RWPE2 (cell line): ENCODE measurements around the gene NKAPD1.
A peak's percentile ranks its signal among the peaks of the same experiment; 100 is the strongest.
"Not testable (repeated sequence)": the region's sequence is repeated elsewhere in the genome, so short reads cannot be mapped to it uniquely, and the experiment has no call there.

Source experiments
- ATAC-seq: fragments of 200-7000 bp; cut with Tn5 transposase; 3 replicates; pipeline ENCODE4 v1.9.1; 2021; ENCODE audit warnings: low read depth
- DNase-seq: peaks from one replicate; pipeline ENCODE4 v3.0.0-alpha.2; 2020; ENCODE audit warnings: low spot score
- H3K27ac ChIP-seq: fragments of 450-650 bp; 2 replicates; pipeline ENCODE4 v1.5.1; 2017; ENCODE audit warnings: mild to moderate bottlenecking; ENCODE audit not compliant: poor library complexity, severe bottlenecking
- H3K27me3 ChIP-seq: fragments of 250-450 bp; sonication (Bioruptor Pico); 2 replicates; pipeline ENCODE4 v1.5.1; 2021; ENCODE audit warnings: mild to moderate bottlenecking, moderate library complexity; ENCODE audit not compliant: insufficient read depth, poor library complexity, severe bottlenecking
- H3K36me3 ChIP-seq: fragments of 250-450 bp; sonication (Bioruptor Pico); 2 replicates; pipeline ENCODE4 v1.5.1; 2020; ENCODE audit warnings: low read depth, mild to moderate bottlenecking, moderate library complexity
- H3K4me1 ChIP-seq: fragments of 250-450 bp; sonication (Bioruptor Pico); 2 replicates; pipeline ENCODE4 v1.5.1; 2021; ENCODE audit warnings: mild to moderate bottlenecking, moderate library complexity; ENCODE audit not compliant: insufficient read depth, poor library complexity, severe bottlenecking
- H3K4me3 ChIP-seq: fragments of 250-450 bp; sonication (Bioruptor Pico); 2 replicates; pipeline ENCODE4 v1.5.1; 2021; ENCODE audit warnings: mild to moderate bottlenecking, moderate library complexity; ENCODE audit not compliant: severe bottlenecking
- H3K9me3 ChIP-seq: fragments of 250-450 bp; sonication (Bioruptor Pico); 2 replicates; pipeline ENCODE4 v1.5.1; 2021; ENCODE audit warnings: mild to moderate bottlenecking, moderate library complexity; ENCODE audit not compliant: severe bottlenecking
- CTCF ChIP-seq: fragments of 450-650 bp; IDR thresholded peaks from one replicate; pipeline ENCODE4 v1.5.1; 2017; ENCODE audit warnings: mild to moderate bottlenecking, moderate library complexity; ENCODE audit not compliant: poor library complexity, severe bottlenecking

Gene NKAPD1

GRCh38 chr11:112086422-112087191, 12.5 kb downstream of the NKAPD1 start, which contains the start of the genes SDHD and TIMM8B:
TSS of gene SDHD (plus strand) at chr11:112086873. CDS start at chr11:112086908, 35 bp downstream.
TSS of gene TIMM8B (minus strand) at chr11:112086756. CDS start at chr11:112086723, 33 bp downstream.
- TF ChIP-seq CTCF, result no peak
- Histone ChIP-seq H3K36me3 (peaks cover 83% of the 10 kb centered on the region), H3K27ac (peak within 1 kb of the TSS; percentile 17)

GRCh38 chr11:112087212-112087611, 13.1 kb downstream of the NKAPD1 start:
- ATAC-seq, result peak; percentile 8; the same call in 1 of the 3 replicates
- Histone ChIP-seq H3K27me3 (no peaks in the 10 kb centered on the region), H3K9me3 (no peaks in the 10 kb centered on the region), H3K36me3 (peaks cover 83% of the 10 kb centered on the region), H3K4me1 (peaks cover 4% of the 10 kb centered on the region), H3K4me3 (peak overlapping the region; percentile 55), H3K27ac (peak overlapping the region; percentile 17)
- no peak for TF ChIP-seq CTCF
- no peak for DNase-seq

More at GRCh38 chr11:112086422-112087191, 12.5 kb downstream of the NKAPD1 start, which contains the start of the genes SDHD and TIMM8B:
- Histone ChIP-seq H3K9me3 (no peaks in the 10 kb centered on the region), H3K27me3 (no peaks in the 10 kb centered on the region), H3K4me1 (peaks cover 4% of the 10 kb centered on the region), H3K4me3 (peak within 1 kb of the TSS; percentile 55)
- DNase-seq (peak; percentile 92), ATAC-seq (peak; percentile 94)

GRCh38 chr11:112095302-112095701, 21.2 kb downstream of the NKAPD1 start:
- not testable (repeated sequence) for H3K9me3 ChIP-seq
- peaks cover 57% of the 10 kb centered on the region for H3K36me3 ChIP-seq

GRCh38 chr11:112096194-112096593, 22.1 kb downstream of the NKAPD1 start:
- no peaks in the 10 kb centered on the region for H3K27me3 ChIP-seq
- no peak overlapping the region for H3K27ac ChIP-seq
- no peak for TF ChIP-seq CTCF
- no peak overlapping the region for H3K4me3 ChIP-seq
- DNase-seq, result no peak
- no peak for ATAC-seq
- no peaks in the 10 kb centered on the region for H3K9me3 ChIP-seq
- no peaks in the 10 kb centered on the region for H3K4me1 ChIP-seq
- peaks cover 48% of the 10 kb centered on the region for H3K36me3 ChIP-seq

More at GRCh38 chr11:112095302-112095701, 21.2 kb downstream of the NKAPD1 start:
- DNase-seq, H3K4me3 ChIP-seq, H3K27ac ChIP-seq, ATAC-seq, H3K4me1 ChIP-seq, H3K27me3 ChIP-seq: not testable (repeated sequence)

GRCh38 chr11:112097734-112098528, 23.8 kb downstream of the NKAPD1 start:
- ATAC-seq (no peak), DNase-seq (no peak)
- Histone ChIP-seq H3K4me1 (no peaks in the 10 kb centered on the region), H3K27ac (no peak overlapping the region), H3K36me3 (peaks cover 31% of the 10 kb centered on the region), H3K9me3 (no peaks in the 10 kb centered on the region), H3K27me3 (no peaks in the 10 kb centered on the region), H3K4me3 (no peak overlapping the region)
- TF ChIP-seq CTCF, result no peak
